SK-N-SH treated with all-trans-retinoic acid at 6 μM for 48 hours (cell line): Measurements from ENCODE around the gene RNF207.

Experiments used
- ATAC-seq: fragments of 200-7000 bp; cut with Tn5 transposase; 3 replicates; pipeline ENCODE4 v1.9.1; 2020; ENCODE audit warnings: mild to moderate bottlenecking, moderate library complexity
- ARNTL ChIP-seq: fragments of 450-650 bp; formaldehyde crosslinking; IDR thresholded peaks from 2 replicates; pipeline ENCODE4 v1.5.0; 2020; ENCODE audit warnings: low read depth, mild to moderate bottlenecking, moderate library complexity, borderline replicate concordance
- BACH2 ChIP-seq: fragments of 250-450 bp; sonication (Bioruptor Pico); IDR thresholded peaks from 2 replicates; pipeline ENCODE4 v1.9.0; 2021; ENCODE audit warnings: mild to moderate bottlenecking, borderline replicate concordance
- ESRRG ChIP-seq: fragments of 250-450 bp; sonication (Bioruptor Pico); IDR thresholded peaks from 2 replicates; pipeline ENCODE4 v1.6.1; 2021; ENCODE audit warnings: mild to moderate bottlenecking
- ISL1 ChIP-seq: fragments of 250-450 bp; sonication (Bioruptor Pico); IDR thresholded peaks from 2 replicates; pipeline ENCODE4 v2.1.2; 2022; ENCODE audit warnings: mild to moderate bottlenecking, moderate library complexity
- OSR1 ChIP-seq: fragments of 250-450 bp; sonication (Bioruptor Pico); IDR thresholded peaks from 2 replicates; pipeline ENCODE4 v1.8.0; 2022; ENCODE audit warnings: moderate library complexity, mild to moderate bottlenecking, inconsistent platforms
- PATZ1 ChIP-seq: fragments of 250-450 bp; sonication (Bioruptor Pico); IDR thresholded peaks from 2 replicates; pipeline ENCODE4 v1.8.0; 2020; ENCODE audit warnings: mild to moderate bottlenecking, moderate library complexity, borderline replicate concordance
- PPARA ChIP-seq: fragments of 250-450 bp; sonication (Bioruptor Pico); IDR thresholded peaks from 2 replicates; pipeline ENCODE4 v1.5.0; 2020; ENCODE audit warnings: mild to moderate bottlenecking, borderline replicate concordance
- RARB ChIP-seq: fragments of 250-450 bp; sonication (Bioruptor Pico); IDR thresholded peaks from 2 replicates; pipeline ENCODE4 v1.8.0; 2021; ENCODE audit warnings: mild to moderate bottlenecking, moderate library complexity
- SNAI2 ChIP-seq: fragments of 250-450 bp; sonication (Bioruptor Pico); IDR thresholded peaks from 2 replicates; pipeline ENCODE4 v1.5.0; 2020; ENCODE audit warnings: mild to moderate bottlenecking, moderate library complexity
- TCF4 ChIP-seq: fragments of 250-450 bp; sonication (Bioruptor Pico); IDR thresholded peaks from 2 replicates; pipeline ENCODE4 v1.8.0; 2021; ENCODE audit warnings: mild to moderate bottlenecking, moderate library complexity, borderline replicate concordance
- ZC3H10 ChIP-seq: fragments of 250-450 bp; sonication (Bioruptor Pico); IDR thresholded peaks from 2 replicates; pipeline ENCODE4 v1.5.1; 2021; ENCODE audit warnings: mild to moderate bottlenecking, moderate library complexity
- ZNF70 ChIP-seq: fragments of 450-650 bp; formaldehyde crosslinking; IDR thresholded peaks from 2 replicates; pipeline ENCODE4 v1.5.0; 2020; ENCODE audit warnings: mild to moderate bottlenecking, moderate library complexity
- ZNF8 ChIP-seq: fragments of 450-650 bp; formaldehyde crosslinking; IDR thresholded peaks from 2 replicates; pipeline ENCODE4 v1.5.0; 2020; ENCODE audit warnings: mild to moderate bottlenecking, moderate library complexity
- TF ChIP-seq, protein P1 (sequence below): fragments of 250-450 bp; sonication (Bioruptor Pico); IDR thresholded peaks from 2 replicates; pipeline ENCODE4 v1.5.1; 2021; ENCODE audit warnings: mild to moderate bottlenecking, moderate library complexity
- TF ChIP-seq, protein P2 (sequence below): fragments of 250-450 bp; sonication (Bioruptor Pico); IDR thresholded peaks from 2 replicates; pipeline ENCODE4 v1.8.0; 2021; ENCODE audit warnings: low read depth, mild to moderate bottlenecking, moderate library complexity, borderline replicate concordance
- TF ChIP-seq, protein P3 (sequence below): fragments of 250-450 bp; sonication (Bioruptor Pico); IDR thresholded peaks from 2 replicates; pipeline ENCODE4 v1.5.1; 2020; ENCODE audit warnings: low read depth, mild to moderate bottlenecking, moderate library complexity

The RNF207 gene

GRCh38 chr1:6241107-6241886 is 35.4 kb downstream of the RNF207 start:
- ATAC-seq = no peak
- TF ChIP-seq ZNF8 (CRISPR knock-in tag) (no peak), SNAI2 (no peak), BACH2 (CRISPR knock-in tag) (no peak), ZC3H10 (no peak), ZNF70 (CRISPR knock-in tag) (no peak), ARNTL (CRISPR knock-in tag) (no peak), ESRRG (CRISPR knock-in tag) (no peak), PATZ1 (CRISPR knock-in tag) (no peak)
- TF ChIP-seq, protein P1, sequence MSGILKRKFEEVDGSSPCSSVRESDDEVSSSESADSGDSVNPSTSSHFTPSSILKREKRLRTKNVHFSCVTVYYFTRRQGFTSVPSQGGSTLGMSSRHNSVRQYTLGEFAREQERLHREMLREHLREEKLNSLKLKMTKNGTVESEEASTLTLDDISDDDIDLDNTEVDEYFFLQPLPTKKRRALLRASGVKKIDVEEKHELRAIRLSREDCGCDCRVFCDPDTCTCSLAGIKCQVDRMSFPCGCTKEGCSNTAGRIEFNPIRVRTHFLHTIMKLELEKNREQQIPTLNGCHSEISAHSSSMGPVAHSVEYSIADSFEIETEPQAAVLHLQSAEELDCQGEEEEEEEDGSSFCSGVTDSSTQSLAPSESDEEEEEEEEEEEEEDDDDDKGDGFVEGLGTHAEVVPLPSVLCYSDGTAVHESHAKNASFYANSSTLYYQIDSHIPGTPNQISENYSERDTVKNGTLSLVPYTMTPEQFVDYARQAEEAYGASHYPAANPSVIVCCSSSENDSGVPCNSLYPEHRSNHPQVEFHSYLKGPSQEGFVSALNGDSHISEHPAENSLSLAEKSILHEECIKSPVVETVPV (CRISPR knock-in tag) = no peak
- TF ChIP-seq, protein P2, sequence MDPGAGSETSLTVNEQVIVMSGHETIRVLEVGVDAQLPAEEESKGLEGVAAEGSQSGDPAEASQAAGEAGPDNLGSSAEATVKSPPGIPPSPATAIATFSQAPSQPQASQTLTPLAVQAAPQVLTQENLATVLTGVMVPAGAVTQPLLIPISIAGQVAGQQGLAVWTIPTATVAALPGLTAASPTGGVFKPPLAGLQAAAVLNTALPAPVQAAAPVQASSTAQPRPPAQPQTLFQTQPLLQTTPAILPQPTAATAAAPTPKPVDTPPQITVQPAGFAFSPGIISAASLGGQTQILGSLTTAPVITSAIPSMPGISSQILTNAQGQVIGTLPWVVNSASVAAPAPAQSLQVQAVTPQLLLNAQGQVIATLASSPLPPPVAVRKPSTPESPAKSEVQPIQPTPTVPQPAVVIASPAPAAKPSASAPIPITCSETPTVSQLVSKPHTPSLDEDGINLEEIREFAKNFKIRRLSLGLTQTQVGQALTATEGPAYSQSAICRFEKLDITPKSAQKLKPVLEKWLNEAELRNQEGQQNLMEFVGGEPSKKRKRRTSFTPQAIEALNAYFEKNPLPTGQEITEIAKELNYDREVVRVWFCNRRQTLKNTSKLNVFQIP = no peak
- TF ChIP-seq, protein P3, sequence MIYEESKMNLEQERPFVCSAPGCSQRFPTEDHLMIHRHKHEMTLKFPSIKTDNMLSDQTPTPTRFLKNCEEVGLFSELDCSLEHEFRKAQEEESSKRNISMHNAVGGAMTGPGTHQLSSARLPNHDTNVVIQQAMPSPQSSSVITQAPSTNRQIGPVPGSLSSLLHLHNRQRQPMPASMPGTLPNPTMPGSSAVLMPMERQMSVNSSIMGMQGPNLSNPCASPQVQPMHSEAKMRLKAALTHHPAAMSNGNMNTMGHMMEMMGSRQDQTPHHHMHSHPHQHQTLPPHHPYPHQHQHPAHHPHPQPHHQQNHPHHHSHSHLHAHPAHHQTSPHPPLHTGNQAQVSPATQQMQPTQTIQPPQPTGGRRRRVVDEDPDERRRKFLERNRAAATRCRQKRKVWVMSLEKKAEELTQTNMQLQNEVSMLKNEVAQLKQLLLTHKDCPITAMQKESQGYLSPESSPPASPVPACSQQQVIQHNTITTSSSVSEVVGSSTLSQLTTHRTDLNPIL (CRISPR knock-in tag) = no peak
- TF ChIP-seq, all 23 proteins: peak for 0

DNA sequence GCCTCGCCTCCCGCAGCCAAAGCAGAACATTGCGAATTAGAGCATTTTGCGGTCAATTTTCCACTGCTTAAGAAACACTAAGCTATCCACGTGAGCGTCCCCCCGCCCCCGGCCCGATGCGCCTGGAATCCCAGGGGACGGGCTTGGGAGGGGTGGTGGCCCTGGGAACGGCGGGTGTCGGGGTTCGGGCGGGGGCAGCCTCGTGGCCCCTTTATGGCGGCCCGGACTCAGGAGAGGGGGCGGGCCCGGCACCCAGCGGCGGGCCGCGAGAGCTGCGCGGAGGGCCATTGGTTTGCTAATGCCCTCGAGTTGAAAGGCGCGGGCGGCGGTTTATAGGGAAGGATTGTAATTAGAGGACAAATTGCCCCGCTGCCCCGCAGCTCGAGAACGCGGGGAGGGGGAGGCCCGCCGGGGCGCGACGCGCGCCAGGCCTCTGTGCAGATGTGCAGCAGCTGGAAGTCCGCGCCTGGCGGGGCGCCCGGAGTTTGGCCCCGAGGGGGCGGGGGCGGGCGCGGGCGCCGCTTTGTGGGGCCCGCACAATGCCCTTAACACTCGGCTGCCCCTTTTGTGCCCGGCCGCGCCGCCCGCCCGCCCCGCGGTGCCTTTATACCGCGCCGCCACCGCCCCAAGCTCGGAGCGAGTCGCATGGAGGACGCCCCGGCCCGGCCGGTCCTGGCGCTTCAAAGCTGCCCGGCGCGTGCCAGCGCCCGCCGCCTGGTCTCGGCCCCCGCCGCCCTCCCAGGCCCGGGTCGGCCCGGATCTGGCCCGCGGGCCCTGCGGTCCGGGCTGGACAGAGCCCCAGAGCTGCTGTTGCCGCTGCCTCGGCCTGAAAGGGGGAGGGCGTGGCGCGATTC is 36.2 kb downstream of the RNF207 start:
- TF ChIP-seq BACH2 (CRISPR knock-in tag) = no peak
- TF ChIP-seq ISL1 = no peak
- no peak for TF ChIP-seq ZNF70 (CRISPR knock-in tag)
- no peak for TF ChIP-seq TCF4
- TF ChIP-seq, protein P3 (CRISPR knock-in tag) = no peak
- no peak for TF ChIP-seq OSR1
- no peak for TF ChIP-seq ZNF8 (CRISPR knock-in tag)
- TF ChIP-seq, protein P1 (CRISPR knock-in tag) = no peak
- no peak for TF ChIP-seq ZC3H10
- TF ChIP-seq PPARA (CRISPR knock-in tag) = no peak
- TF ChIP-seq PATZ1 (CRISPR knock-in tag) = no peak
- TF ChIP-seq RARB (CRISPR knock-in tag) = no peak
- TF ChIP-seq, protein P2 = no peak

More for the DNA sequence above, 36.2 kb downstream of the RNF207 start:
- no peak for ATAC-seq
